IPS-18c (cell line): ENCODE measurements around the gene IGSF3.

Source experiments
- H3K4me3 ChIP-seq: 2 replicates; pipeline ENCODE4 v1.7.0; 2013; ENCODE audit warnings: low read depth, mild to moderate bottlenecking, low read length, moderate library complexity; ENCODE audit not compliant: insufficient read depth
- H3K9me3 ChIP-seq: one replicate; pipeline ENCODE4 v1.6.1; 2013; ENCODE audit warnings: mild to moderate bottlenecking, low read length, moderate library complexity; ENCODE audit not compliant: control insufficient read depth, insufficient read depth

Gene IGSF3

DNA sequence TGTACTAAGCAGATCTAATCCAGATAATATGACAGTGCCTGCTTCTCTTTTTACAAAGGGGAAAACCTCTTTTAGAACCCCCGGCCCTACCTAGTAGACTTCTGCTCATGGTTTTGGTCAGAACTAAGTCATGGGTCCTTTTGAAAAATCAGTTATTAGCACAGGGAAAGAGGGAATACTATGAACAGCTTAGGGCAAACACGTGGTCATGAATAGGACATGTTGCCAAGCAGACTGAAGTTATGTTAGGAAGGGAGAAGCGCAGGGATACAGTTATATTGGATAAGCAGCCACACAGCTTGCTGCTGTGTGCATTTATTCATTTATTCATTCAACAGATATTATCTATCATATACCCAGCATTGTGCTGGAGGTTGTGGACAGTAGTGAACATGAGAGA is 25.3 kb upstream of the IGSF3 start:
- Histone ChIP-seq H3K4me3 (no peak overlapping the region), H3K9me3 (no peaks in the 10 kb centered on the region)

DNA sequence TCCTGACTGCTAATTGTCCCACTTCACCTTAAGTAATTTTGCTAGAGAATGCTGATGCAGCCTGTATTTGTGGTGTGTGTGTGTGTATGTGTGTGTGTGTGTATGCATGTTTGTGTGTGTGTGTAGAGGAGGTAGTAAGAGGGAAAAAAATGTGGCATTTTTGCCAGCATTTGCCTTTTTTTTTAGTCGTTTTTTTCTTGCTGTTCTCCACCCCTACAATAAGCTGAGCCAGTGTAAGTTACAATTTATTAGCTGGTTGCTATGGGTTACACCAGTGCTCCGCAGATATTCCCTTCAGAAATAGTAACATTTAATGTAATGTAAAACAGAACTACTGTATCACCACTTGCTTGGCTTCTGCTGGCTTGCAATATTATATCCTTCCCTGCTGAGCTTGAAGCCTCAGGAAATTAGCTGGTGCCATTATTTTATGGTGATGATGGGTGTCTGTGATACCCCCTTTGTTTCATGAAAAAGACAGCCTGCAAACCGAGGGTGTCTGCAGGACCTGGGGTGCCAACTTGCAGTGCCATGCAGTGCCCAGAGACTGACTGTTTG is 23.4 kb upstream of the IGSF3 start:
- Histone ChIP-seq H3K9me3 (no peaks in the 10 kb centered on the region), H3K4me3 (no peak overlapping the region)

DNA sequence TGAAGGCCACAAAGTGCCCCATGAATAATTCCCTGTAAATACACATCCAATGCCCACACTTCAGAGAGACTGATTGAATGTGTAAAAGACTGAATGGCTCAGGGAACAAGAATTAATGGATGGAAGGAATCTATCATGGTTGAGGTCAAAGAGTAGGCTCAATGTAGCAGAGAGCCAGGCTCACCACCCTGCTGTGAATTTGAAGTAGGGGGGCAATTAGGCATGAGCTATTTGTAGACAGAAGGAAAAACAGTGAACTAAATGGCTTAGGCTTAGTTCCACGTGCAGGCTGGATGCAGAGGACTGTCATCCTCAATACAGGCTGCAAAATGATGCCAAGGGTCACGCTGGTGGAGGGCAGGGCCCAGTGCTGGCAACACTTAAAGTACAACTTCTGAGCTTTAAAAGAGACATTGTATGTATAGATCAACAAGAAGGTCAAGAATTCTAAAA is 22.9 kb upstream of the IGSF3 start:
- H3K4me3 ChIP-seq, result no peak overlapping the region
- no peaks in the 10 kb centered on the region for H3K9me3 ChIP-seq

DNA sequence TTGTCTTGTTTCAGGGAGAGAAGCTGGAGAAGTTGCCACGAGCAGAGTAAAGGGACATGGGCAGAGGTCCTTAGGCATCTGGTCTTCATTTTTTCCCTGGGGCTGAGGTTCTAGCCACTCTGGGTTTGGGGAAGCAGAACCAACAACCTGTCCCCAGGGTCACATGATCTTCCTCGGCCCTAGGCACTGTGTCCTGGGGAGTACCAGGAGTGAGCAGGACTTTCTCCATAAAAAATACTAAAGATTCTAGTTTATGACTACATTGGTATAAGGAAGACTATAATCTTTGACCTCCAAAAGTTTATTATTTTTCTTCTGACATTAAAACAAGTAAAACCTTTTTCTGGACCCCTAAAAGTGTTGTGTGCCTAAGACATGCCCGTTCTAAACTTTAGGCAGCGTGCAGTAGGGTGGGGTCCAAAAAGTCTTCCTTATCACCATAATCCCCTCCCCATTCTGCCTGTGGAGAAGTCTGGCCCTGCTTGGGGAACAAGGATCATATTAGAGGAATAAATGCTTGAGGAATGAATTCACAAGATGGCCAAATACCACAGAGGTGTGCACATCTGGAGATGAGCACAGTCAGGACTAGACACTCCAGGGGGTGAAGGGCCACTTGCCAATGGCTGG is 19.3 kb upstream of the IGSF3 start:
- H3K4me3 ChIP-seq, result no peak overlapping the region
- no peaks in the 10 kb centered on the region for H3K9me3 ChIP-seq

DNA sequence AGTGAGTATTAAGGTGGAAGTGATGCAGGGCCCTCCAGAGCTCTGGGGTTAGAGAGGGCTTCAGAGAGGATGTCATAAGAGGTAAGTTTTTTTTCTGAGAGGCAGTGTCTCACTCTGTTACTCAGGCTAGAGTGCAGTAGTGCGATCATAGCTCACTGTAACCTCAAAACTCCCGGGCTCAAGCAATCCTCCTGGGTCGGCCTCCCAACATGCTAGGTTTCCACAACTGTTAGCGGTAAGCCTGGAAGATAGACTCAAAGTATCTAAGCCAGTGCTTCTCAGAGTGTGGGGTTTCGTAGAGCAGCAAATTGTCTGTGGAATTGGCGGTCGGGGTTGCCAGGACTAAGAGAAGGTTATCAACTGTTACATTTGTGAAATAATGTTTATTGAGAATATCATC is 18.6 kb upstream of the IGSF3 start:
- no peak overlapping the region for H3K4me3 ChIP-seq

DNA sequence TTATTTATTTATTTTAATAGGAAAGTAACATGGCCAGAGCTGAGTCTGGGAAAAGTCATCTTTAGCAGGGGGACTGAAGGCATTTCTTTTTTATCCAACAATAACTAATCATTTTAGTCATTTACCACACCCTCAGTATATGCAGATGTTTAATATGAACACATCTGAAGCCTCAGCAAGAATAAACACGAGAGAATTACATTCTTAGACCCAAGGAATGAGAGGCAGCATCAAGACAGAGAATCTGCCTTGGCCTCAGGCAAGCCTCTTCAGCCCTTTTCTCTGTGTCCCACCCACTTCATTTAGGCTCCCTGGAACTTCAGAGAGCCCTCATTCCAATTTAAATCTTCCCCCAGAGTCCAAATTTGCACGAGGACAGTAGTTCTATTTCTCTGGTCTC is 17.0 kb upstream of the IGSF3 start:
- Histone ChIP-seq H3K4me3 (no peak overlapping the region), H3K9me3 (no peaks in the 10 kb centered on the region)

More for the DNA sequence above, 18.6 kb upstream of the IGSF3 start:
- H3K9me3 ChIP-seq, result no peaks in the 10 kb centered on the region

DNA sequence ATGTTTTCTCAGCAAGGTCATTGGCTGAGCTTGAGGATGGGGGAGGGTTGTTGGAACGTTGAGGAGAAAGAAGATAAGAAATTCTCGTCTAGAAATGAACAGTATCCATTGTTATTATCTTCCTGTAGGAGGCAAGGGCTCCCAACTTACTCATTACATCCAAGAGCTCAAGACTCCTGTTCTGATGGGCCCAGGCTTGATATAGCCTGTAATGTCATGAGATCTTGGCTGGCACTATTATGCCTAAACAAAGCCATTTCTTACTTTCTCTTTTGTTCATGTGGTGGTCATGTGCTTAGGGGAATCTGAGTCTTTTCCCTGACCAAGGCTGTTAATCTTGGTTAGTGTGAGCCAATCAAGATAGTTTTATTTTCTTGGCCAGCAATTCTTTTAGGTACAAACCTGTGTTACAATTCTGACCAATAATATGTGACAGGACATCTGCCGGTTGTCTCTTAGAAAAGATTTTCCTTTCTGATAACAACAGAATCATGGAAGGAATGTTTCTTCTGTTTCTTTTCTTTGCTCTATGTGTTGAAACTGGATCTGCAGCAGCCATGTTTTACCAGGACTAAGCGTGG is 15.2 kb upstream of the IGSF3 start:
- H3K9me3 ChIP-seq, result no peaks in the 10 kb centered on the region

DNA sequence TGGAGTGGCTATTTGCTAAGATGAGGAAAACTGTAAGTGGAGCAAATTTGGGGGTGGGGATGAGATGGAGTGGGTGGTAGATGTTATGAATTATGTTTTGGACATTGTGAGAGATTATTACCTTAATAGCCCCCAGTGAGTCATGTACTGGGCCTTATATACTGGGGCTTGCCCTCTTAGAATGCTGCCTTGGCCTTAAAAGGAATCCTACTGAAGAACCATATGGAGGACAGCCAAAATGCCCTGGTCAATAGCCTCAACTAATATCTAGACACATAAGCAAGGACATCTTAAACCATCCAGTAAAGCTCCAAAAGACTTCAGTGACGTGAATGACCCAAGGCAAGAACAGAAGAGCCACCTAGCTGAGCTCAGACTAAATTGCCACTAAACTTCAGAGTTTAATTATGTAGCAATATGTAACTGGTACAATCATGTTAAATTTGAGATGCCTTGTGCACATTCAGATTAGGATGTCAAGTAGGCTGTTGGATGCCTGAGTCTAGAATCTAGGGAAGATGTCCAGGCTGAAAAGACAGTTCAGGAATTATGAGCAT is 13.9 kb upstream of the IGSF3 start:
- Histone ChIP-seq H3K4me3 (no peak overlapping the region), H3K9me3 (no peaks in the 10 kb centered on the region)

More for the DNA sequence above, 15.2 kb upstream of the IGSF3 start:
- H3K4me3 ChIP-seq, result no peak overlapping the region

DNA sequence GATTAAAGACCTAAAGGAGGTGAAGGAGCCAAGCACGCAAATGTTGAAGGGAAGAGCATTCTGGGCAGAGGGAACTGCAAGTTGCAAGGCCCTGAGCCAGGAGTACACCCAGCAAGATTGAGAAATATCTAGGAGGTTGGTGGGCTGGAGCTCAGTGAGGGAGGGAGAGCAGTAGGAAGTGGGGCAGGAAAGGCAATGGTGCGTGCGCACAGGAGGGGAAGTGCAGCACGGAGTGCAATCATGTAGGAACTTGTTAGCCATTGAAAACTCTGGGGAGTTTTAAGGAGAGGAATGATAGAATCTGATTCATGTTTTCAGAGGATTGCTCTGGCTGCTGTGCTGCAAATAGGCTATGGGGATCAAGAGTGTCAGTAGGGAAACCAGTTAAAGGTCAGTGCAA is 13.2 kb upstream of the IGSF3 start:
- no peaks in the 10 kb centered on the region for H3K9me3 ChIP-seq
- no peak overlapping the region for H3K4me3 ChIP-seq

DNA sequence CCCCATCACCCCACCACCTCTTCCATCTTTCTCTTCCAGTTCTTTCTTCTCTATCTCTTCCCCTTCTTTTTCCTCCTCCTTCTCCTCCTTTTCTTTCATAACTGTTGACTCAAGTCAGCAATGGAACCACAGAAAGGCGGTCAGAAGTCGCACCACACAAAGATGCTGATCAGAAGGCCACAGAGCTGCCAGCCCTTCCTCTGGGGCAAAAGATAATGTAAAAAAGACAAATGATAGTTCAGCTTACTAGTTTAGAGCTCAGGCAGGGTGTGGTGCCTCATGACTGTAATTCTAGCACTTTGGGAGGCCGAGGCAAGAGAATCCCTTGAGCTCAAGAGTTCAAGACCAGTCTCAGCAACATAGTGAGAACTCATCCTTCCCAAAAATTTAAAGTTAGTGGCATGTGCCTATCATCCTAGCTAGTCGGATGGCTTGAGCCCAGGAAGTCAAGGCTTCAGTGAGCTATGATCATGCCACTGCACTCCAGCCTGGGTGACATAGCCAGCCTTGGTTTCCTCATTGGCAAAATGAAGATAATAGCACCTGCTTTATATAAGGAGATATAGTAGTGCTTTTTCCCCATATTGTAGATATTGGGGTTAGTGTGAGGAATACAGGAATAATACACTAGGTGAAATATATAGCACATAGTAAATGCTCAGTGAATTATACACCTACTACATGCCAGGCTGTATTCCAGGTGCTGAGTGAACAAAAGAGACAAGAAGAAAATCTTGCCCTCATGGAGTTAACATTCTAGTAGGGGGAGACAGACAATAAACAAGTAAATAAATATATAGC is 12.5 kb upstream of the IGSF3 start:
- Histone ChIP-seq H3K4me3 (no peak overlapping the region), H3K9me3 (no peaks in the 10 kb centered on the region)

DNA sequence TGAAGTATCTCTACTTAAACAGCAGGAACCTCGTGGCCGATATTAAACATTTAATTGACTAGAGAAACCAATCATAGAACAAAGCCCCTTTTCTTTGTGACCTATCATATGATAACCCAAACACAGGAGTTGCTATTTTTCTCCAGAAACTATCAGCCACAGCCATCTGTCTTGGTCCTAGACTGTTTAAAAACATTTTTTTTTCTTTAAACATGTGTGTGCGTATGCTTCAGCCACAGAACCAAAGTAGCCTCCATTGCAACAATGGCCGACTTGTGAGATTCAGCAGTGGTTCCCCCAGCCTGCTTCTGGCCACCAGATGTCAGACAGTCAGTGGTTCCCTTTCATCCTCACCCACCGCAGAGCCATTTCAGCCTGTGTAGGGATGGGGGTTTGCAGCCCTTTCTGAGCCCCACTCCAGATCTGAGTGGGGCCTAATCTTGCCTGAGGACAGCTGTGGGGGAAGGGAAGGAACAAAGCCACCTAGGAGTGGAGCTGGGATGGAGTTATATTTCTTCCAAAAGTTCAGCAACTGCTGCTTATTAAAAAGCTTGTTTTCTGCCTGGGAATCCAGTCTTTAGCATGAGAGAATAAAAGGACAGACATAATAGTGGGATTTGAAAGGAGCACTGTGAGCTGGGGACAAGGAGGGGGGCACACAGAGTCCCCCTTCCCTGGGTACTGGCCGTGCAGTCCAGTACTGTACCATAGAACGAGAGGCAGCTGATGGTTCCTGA is 11.7 kb upstream of the IGSF3 start:
- no peak overlapping the region for H3K4me3 ChIP-seq
- H3K9me3 ChIP-seq, result no peaks in the 10 kb centered on the region

DNA sequence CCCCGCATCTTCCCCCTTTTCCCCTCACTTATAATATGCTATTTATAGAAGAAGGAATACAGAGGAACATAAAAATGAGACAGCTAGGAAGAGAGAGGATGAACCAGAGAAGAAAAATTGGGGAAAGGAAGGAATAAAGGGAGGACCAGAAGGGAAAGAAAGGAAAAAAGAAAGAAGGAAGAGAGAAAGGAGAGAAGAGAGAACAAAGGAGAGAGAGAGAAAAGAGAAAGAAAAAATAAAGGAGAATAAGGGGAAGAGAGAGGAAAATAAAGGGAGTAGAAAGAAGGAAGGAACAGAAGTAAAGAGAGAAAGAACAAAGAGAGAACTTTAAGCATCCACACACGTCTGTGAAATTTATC is 11.2 kb upstream of the IGSF3 start:
- Histone ChIP-seq H3K4me3 (no peak overlapping the region), H3K9me3 (no peaks in the 10 kb centered on the region)

DNA sequence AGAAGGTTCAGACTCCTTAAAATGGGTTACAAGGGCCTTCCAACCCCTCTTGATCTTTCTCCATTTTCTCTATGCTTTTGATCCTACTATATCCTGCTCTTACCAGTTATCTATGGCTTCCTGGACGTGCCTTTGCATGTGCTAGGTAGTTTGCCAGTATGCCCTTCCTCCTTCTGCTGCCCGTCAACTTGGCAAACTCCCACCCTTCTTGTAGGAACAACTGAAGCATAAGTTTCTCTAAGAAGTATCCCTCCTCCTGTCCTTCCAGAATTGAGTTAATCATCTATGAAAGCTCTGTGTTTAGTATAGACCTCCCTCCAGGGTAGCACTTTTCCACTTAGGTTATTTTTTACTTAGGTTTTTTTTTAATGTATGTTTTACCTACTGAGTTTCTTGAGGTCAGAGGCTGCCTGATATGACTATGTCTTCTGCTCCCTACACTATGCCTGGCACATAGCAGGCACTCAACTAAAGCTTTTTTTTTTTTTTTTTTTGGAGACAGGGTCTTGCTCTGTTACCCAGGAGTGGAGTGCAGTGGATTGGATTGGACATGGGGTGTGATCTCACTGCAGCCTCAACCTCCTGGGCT is 10.0 kb upstream of the IGSF3 start:
- no peak overlapping the region for H3K4me3 ChIP-seq
- no peaks in the 10 kb centered on the region for H3K9me3 ChIP-seq

DNA sequence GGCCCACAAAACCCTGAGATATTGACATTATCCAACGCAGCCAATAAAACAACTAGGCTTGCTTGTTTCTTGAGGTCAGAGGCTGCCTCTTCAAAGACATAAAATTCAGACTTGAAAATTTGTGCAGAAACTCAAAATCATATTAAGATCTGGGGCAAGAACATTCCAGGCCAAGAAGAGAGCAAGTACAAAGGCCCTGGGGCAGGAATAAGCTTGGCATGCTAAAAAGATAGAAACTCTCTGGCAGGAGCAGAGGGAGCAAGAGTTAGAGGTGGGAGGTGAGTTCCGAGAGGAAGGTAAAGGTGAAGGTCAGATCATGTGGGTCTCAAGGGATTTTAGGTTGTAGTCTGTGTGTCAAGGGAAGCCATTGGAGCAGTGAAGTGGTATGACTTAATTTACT is 8.8 kb upstream of the IGSF3 start:
- Histone ChIP-seq H3K4me3 (no peak overlapping the region), H3K9me3 (no peaks in the 10 kb centered on the region)

DNA sequence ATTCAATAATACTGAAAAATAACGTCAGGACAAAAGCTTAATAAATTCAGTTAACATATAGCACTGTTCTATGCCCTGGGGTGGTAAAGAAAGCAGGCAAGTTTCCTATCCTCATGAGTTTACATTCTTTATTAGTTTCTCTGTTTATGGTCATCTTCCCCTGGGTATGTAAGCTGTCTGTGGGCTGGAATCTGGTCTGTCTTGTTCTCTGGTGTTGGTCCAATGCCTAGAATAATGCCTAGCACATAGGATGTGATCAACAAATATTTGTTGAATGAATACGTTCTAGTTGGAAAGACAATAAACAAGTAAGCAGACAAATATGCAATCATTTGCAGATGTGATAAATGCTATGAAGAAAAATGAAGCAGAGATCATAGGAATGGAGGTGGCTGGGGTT is 7.2 kb upstream of the IGSF3 start:
- H3K4me3 ChIP-seq, result no peak overlapping the region

DNA sequence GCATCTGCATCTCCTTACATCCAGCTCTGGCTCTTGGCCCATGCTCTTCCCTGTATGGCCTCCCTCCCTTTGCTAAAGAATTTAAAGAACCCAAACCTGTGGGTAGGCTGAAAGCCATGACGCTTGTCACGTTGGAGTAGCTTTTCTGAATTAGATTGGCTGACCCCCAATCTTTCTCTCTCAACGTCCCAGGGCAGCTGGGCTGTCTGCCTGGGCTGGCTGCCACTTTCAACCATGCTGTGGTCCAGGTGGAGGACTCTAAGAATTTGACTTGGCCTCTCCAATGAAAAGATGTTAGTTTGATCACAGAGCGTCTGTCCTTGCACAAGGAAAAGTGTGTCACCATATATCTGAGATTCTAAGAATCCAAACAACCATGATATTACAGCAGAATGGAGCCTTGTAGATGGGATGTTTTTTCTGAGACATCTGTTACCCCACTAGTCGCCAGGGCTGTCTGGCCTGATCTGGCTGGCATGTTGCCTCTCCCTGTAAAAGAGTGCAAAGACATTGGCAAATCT is 6.5 kb upstream of the IGSF3 start:
- no peak overlapping the region for H3K4me3 ChIP-seq
- no peaks in the 10 kb centered on the region for H3K9me3 ChIP-seq

More for the DNA sequence above, 7.2 kb upstream of the IGSF3 start:
- H3K9me3 ChIP-seq, result no peaks in the 10 kb centered on the region

DNA sequence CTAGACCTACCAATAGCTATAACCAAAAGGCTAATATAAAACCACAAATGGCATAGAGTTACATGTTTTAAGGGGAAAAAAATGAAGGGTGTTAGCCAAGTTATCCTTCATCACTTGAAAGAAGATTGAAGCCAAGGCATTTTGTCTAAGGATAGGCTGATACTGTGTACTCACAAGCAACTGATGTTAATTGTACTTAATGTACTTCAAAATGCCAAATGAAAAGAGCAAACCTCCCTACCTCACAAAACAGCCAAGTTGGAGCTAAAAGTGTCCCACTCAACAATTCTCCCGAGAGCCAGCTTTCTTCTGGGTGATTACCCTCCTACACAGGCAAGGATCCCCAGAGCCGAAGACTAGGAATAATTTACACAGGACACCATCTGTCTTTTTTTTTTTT is 4.4 kb upstream of the IGSF3 start:
- Histone ChIP-seq H3K4me3 (no peak overlapping the region), H3K9me3 (no peaks in the 10 kb centered on the region)
